Activated CD8-positive, alpha-beta memory T cell treated with anti-CD3 and anti-CD28 coated beads, Interleukin-2, amount 50 U/mL, for 1 hour (primary cell): ENCODE data around the gene TRIM41.
"Not testable (repeated sequence)": the region's sequence is repeated elsewhere in the genome, so short reads cannot be mapped to it uniquely, and the experiment has no call there.

Experiments used
- DNase-seq: peaks from one replicate; pipeline ENCODE4 v3.0.0-alpha.2; 2020; ENCODE audit errors: extremely low read depth

The TRIM41 gene

DNA sequence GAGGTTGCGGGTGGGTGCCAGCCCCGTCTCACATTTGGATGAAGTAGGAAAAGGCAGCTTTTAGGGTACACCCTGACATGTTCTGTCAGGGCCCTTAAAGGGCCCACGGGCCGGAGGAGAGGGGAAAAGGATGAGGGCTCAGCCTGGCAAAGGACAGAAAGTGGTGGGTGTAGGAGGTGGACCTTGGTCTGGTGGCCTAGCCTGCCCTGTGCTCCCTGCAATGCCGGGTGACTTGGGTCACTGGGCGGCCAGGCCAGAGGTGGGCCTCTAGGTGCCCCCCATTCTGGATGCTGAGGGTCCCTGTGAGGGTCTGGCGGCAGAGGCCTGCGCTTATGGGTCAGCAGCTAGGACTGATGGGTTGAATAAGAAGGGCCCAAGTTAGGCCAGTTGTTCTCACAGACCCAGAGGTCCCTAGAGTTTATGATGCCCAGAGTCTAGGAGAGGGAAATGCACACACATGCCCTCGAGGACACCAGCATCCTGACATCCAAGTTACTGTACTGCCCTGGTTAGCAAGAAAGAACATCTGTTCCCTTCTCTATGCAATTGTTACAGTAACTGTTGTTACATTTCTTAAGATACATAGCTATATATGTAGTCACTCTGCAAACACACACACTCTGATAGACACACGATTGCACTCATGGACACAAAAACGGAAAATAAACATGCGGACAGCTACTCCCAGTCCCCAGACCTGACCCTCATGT lies 30.6 kb upstream of the TRIM41 start:
- no peak for DNase-seq

DNA sequence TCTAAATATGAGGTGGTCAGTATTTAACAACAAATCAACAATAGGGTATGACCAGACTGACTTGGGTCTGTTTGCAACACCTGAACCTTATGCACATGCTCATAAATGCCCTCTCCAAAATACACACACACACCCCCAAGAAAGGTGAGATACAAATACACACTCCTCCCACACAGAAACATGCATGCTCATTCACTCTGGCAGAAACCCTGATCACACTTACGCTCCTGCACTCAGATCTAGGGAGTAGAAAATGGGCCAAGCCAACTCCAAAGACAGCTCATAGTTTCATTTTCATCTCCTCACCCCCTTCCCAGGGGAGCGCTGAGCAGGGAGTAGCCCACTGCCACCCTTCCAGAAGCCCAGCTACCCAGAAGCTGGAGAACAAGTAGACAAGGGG lies 29.4 kb upstream of the TRIM41 start:
- DNase-seq: no peak

GRCh38 chr5:181194489-181195248 lies 28.4 kb upstream of the TRIM41 start:
- DNase-seq: no peak

GRCh38 chr5:181195249-181195761 lies 27.8 kb upstream of the TRIM41 start:
- no peak for DNase-seq

GRCh38 chr5:181197326-181197951 lies 25.6 kb upstream of the TRIM41 start:
- DNase-seq: no peak

GRCh38 chr5:181198106-181198685 lies 24.9 kb upstream of the TRIM41 start:
- DNase-seq: no peak

DNA sequence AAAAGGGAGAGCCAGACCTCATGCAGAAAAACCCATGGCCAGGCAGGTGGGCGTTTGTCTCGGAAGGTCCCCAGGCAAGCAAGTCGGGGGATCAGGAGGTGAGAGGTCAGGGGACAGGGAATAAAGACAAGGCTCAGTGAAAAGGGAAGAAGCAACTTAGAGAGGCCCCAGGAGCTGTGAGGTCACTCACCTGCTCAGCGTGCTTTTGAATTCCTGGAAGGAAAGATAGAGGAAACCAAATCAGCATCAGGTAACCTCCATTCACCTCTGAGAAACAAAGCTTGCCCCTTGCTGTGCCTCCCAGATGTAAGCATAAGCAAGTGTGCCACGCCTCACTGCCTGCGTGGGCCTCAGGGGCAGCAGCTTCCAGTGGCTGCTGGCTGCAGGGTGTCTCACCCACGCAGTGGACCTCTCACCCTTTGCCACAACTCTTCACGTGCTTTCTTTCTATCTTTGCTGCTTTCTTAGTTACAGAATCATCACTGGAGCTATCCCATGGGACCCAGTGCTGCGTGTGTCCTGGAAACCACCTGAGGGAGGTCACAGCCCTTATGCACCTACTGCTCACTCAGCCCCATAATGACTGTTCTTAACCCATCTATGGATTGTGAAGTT lies 24.1 kb upstream of the TRIM41 start:
- no peak for DNase-seq

DNA sequence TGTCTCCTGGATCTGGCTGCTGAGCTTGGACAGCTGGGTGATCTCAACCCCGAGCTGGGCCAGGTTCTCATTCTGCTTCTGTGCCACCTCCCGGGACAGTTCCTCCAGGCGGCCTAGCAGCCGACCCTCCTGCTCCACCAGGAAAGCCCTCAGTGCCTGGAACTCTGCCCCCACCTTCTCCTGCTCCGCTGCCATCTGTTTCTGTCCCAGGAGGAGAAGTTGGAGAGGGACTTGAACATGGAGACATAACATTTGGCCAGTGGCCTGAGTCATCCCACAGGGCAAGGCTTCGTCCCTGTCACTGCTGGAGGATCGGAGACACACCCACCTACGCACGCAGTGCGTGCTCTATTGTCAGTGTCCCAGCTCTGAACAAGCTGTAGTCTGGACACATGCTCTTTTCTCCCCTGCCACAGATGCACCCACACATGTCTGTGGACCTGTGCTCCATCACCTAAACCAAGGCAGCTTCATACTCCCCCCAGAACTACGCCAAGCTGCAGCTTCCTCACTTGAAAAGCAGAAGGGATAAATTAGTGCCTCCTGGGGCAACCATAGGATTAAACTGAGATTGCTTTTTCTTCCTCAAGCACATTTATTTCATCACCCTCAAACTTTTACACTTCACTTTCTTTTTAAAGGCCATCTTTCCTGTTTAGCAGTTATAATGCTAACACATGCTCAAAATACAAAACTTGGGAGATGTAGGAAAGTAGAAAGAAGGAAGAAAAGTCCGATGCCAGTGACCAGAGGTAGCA lies 23.0 kb upstream of the TRIM41 start:
- no peak for DNase-seq

GRCh38 chr5:181200816-181201215 lies 22.3 kb upstream of the TRIM41 start:
- no peak for DNase-seq

DNA sequence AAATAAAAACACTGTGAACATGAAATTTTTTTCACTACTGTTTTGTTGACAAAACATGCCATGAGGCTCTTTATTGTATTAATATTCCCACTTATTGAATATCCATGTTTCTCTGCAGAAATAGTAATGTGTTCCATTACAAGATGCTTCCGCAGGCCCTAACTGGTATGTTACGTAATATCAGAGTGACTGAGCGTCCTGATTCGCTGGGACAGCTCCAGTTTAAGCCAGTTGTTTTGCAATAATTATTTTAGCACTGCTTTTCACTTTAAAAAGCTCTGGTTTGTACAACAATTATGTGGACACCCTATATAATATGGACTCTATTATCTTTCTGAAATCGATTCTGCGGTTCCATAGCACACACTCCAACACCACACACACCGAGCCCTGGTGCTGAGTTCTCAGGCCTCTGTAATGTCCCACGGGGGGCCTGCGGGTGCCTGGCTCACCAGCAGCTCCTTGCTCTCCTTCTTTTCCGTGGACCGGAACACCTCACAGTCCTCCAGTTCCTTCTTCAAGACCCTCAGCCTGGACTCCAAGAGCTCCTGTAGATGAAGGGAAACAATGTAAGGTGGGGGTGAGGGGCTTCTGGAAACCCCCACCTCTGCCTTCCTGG lies 19.9 kb upstream of the TRIM41 start:
- no peak for DNase-seq

- no peak for DNase-seq
Measured at GRCh38 chr5:181203777-181204112, 19.3 kb upstream of the TRIM41 start.

DNA sequence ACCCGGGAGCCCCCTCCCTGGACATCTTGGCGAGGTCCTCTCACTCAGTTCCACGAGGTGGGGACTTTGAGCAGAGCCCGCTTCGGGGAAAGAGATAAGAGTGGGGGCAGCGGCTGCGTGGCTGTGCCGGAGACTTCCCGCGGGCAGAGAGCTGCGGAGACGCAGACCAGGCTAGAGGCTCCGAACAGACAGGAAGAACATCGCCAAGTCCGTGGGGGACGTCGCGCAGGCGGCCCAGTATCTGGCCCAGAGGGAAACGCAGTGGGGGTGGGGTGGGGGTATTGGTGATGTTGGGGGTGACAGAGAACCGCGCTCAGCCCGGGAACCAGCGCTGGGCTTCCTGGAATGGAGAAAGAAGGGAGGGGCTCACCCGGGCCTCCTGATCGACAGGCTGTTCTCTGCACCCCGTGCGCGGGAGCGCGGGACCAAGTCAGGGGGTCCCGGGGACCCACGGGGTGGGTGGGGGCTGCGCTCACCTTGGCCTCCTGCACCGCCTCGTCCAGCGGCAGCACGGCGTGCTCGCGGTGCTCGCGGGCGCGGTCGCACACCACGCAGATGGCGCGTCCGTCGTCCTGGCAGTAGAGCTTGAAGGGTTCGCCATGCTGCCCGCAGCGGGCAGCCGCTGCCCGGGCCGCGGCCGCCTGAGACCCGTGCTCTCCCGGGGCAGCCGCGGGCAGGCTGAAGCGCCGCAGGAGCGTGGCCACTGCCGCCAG lies 18.8 kb upstream of the TRIM41 start:
- DNase-seq: no peak

- DNase-seq: no peak
Measured at GRCh38 chr5:181204826-181205760, 18.0 kb upstream of the TRIM41 start, which contains the start of gene TRIM7. TRIM7 (minus strand) TSS chr5:181205196; CDS start chr5:181205110, 86 bp downstream.

DNA sequence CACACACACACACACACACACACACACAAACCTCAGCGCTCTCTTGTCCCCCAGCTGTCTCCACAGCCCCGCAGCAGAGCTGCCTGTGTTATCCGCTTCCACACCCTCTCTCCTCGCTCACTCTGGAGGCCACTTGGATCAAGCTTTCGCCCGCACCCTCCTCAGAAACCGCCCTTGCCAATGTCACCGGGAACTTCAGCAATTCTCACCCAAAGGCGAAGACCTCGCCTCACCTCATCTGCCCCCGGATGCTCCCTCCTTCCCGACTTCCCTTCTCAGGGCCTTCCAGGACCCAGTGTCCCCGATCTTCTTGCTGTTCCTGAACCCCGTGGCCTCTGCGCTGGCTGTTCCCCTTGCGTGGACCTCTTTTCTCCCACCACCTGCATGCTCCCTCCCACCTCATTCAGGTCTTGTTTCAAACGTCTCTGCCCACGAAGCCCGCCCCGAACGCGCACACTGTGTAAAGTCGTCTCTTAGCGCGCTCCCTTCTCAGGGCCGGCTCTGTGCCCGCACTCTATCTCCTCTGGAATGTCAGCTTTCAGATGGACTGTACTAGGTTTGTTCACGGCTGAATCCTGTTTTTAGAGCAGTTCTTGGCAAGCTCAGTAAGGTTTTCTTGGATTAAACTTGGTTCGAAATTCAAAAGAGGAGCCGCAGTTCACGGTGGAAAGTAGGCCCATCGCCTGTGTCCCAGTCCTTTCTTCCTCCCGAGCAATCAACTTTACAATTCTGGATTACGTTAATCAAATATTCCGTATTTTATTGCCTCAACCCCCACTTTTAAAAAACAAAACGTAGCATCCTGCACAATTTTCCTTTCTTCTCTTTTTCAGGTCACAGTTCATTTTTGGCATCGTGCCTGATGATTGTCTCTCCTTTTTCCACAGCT lies 17.1 kb upstream of the TRIM41 start:
- DNase-seq: no peak

GRCh38 chr5:181207214-181207959 lies 15.7 kb upstream of the TRIM41 start:
- DNase-seq: no peak

DNA sequence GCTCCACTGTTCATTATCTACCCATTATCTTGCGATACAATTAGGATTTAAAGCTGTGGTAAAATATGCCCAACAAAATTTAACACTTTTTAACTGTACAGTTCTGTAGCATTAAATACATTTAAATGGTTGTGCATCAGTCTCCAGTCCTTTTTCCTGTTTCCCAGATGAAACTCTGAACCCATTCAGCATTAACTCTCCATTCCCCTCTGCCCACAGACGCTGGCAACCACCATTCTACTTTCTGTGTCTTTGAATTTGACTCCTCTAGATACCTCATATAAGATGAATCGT lies 15.2 kb upstream of the TRIM41 start:
- no peak for DNase-seq

DNA sequence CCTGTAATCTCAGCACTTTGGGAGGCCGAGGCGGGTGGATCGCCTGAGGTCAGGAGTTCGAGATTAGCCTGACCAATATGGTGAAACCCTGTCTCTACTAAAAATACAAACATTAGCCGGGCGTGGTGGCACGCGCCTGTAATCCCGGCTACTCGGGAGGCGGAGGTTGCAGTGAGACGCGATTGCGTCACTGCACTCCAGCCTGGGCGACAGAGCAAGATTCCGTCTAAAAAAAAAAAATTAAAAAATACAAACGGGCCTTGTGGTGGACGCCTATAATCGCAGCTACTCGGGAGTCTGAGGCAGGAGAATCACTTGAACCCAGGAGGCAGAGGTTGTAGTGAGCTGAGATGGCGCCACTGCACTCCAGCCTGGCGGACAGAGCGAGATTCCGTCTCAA lies 14.1 kb upstream of the TRIM41 start:
- DNase-seq: not testable (repeated sequence)
